ENCODE data around the gene SYNDIG1. TPM values are rescaled to one million over a fixed set of nuclear protein-coding genes. Genes with fewer than 3 reads are reported as not detected.

Gene SYNDIG1
- total and polyA plus RNA-seq, 2 of the 4 experiments (the other 2 are of a cell fraction), result not detected

DNA sequence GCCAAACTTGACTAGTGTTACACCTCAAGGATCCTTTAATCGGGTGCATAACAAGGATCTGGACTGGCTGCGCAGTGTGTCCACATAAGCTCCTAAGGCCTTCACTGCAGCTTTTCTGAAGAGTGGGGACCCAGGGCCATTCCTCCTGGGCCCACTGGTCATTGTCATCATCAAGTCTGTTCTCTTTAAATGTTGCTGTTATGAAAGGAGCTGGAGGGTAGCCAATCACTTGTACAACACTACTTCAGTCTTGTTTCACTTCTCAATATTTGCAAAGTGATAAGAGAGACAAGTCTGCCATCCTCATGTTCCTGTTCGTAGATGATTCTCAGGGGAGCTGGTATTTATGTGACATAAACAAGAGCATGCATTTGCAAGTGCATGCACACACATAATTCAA, 149.8 kb downstream of the SYNDIG1 start:
- intact Hi-C loops (cut with micrococcal nuclease) (no loop called here), in situ Hi-C loops (cut with MboI; ENCODE audit: low sequenced_read_pairs) (no loop called here), dilution Hi-C loops (cut with HindIII; ENCODE audit: low sequenced_read_pairs, unreplicated experiment) (no loop called here)
- CTCF ChIA-PET, result no interaction called here
- H4K20me1 ChIP-seq (ENCODE audit: insufficient read depth, low read length), result no peaks in the 10 kb centered on the region
- H4K91ac ChIP-seq (ENCODE audit: insufficient read depth, low read depth, low read length), result no peak overlapping the region
- TF ChIP-seq POLR2A (IDR thresholded peaks at IDR 0.05; ENCODE audit: low read depth, low read length) (no peak), FOS (IDR thresholded peaks at IDR 0.05; ENCODE audit: low read depth, low read length) (no peak), CEBPB (IDR thresholded peaks at IDR 0.05; ENCODE audit: low read depth, low read length) (no peak), MXI1 (IDR thresholded peaks at IDR 0.05; ENCODE audit: borderline replicate concordance, low read depth, low read length) (no peak), NFE2L2 (IDR thresholded peaks at IDR 0.05; ENCODE audit: low read depth, low read length) (no peak), CHD1 (IDR thresholded peaks at IDR 0.05; ENCODE audit: low read depth, low read length) (no peak), MAFK (IDR thresholded peaks at IDR 0.05; ENCODE audit: low read depth, low read length) (no peak), BHLHE40 (IDR thresholded peaks at IDR 0.05; ENCODE audit: low read depth, low read length) (no peak), MAZ (IDR thresholded peaks at IDR 0.05; ENCODE audit: borderline replicate concordance, low read depth, low read length) (no peak), RFX5 (IDR thresholded peaks at IDR 0.05; ENCODE audit: low read depth, low read length) (no peak), RCOR1 (IDR thresholded peaks at IDR 0.05; ENCODE audit: insufficient replicate concordance, low read length) (no peak), SMC3 (IDR thresholded peaks at IDR 0.05; ENCODE audit: low read depth, low read length) (no peak), RAD21 (IDR thresholded peaks at IDR 0.05; ENCODE audit: low read length) (no peak)
- TF ChIP-seq, protein P1, sequence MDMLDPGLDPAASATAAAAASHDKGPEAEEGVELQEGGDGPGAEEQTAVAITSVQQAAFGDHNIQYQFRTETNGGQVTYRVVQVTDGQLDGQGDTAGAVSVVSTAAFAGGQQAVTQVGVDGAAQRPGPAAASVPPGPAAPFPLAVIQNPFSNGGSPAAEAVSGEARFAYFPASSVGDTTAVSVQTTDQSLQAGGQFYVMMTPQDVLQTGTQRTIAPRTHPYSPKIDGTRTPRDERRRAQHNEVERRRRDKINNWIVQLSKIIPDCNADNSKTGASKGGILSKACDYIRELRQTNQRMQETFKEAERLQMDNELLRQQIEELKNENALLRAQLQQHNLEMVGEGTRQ (IDR thresholded peaks at IDR 0.05; ENCODE audit: low read depth, low read length), result no peak
- TF ChIP-seq, protein P2, sequence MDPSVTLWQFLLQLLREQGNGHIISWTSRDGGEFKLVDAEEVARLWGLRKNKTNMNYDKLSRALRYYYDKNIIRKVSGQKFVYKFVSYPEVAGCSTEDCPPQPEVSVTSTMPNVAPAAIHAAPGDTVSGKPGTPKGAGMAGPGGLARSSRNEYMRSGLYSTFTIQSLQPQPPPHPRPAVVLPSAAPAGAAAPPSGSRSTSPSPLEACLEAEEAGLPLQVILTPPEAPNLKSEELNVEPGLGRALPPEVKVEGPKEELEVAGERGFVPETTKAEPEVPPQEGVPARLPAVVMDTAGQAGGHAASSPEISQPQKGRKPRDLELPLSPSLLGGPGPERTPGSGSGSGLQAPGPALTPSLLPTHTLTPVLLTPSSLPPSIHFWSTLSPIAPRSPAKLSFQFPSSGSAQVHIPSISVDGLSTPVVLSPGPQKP (IDR thresholded peaks at IDR 0.05; ENCODE audit: borderline replicate concordance, low read depth, low read length), result no peak
- TF ChIP-seq, protein P3, sequence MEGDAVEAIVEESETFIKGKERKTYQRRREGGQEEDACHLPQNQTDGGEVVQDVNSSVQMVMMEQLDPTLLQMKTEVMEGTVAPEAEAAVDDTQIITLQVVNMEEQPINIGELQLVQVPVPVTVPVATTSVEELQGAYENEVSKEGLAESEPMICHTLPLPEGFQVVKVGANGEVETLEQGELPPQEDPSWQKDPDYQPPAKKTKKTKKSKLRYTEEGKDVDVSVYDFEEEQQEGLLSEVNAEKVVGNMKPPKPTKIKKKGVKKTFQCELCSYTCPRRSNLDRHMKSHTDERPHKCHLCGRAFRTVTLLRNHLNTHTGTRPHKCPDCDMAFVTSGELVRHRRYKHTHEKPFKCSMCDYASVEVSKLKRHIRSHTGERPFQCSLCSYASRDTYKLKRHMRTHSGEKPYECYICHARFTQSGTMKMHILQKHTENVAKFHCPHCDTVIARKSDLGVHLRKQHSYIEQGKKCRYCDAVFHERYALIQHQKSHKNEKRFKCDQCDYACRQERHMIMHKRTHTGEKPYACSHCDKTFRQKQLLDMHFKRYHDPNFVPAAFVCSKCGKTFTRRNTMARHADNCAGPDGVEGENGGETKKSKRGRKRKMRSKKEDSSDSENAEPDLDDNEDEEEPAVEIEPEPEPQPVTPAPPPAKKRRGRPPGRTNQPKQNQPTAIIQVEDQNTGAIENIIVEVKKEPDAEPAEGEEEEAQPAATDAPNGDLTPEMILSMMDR (conservative IDR thresholded peaks at IDR 0.05; ENCODE audit: low read depth, low read length), result no peak
- no peak overlapping the region for H4K5ac ChIP-seq (ENCODE audit: low read depth, low read length)
- WGBS, 2 experiments (ENCODE audit: extremely low coverage in 2 of 2, insufficient read length in 1 of 2), result no CpG with 5 or more reads among the region's 3 CpGs
- DNase-seq (no peak), ATAC-seq (ENCODE audit: low read depth) (no peak)
- H3K27me3 ChIP-seq (ENCODE audit: control insufficient read depth, insufficient read depth, low read length), result peaks cover 28% of the 10 kb centered on the region
- H2AK9ac ChIP-seq (replicated peaks; ENCODE audit: low read depth, low read length, poor library complexity), result no peak overlapping the region
- no peak overlapping the region for H2BK5ac ChIP-seq (ENCODE audit: low read depth, low read length, poor library complexity, severe bottlenecking)
- H3K27ac ChIP-seq (ENCODE audit: insufficient read depth, low read length), result no peak overlapping the region
- H3K79me1 ChIP-seq (ENCODE audit: low read depth in 1 of 2, low read length in 2 of 2), result no peaks in the 10 kb centered on the region
- H3K56ac ChIP-seq (ENCODE audit: extremely low read depth, insufficient read depth, low read length), result no peak overlapping the region
- H2AK5ac ChIP-seq (ENCODE audit: low read depth, low read length), result no peak overlapping the region
- H2BK20ac ChIP-seq (ENCODE audit: low read depth, low read length), result no peak overlapping the region
- H3K4ac ChIP-seq (ENCODE audit: low read depth, low read length), result no peak overlapping the region
- no peak overlapping the region for H3K14ac ChIP-seq (replicated peaks; ENCODE audit: low read depth, low read length)
- H3K9me1 ChIP-seq (ENCODE audit: insufficient read depth, low read length), result no peaks in the 10 kb centered on the region
- H3K9me3 ChIP-seq (ENCODE audit: control insufficient read depth, insufficient read depth, low read length), result no peaks in the 10 kb centered on the region
- H3K9ac ChIP-seq (ENCODE audit: low read depth, low read length), result no peak overlapping the region
- H2BK15ac ChIP-seq (ENCODE audit: low read depth, low read length), result no peak overlapping the region
- no peak overlapping the region for H3K18ac ChIP-seq (ENCODE audit: low read depth, low read length)
- no peak overlapping the region for H3K23ac ChIP-seq (ENCODE audit: low read depth, low read length)
- H2AFZ ChIP-seq (replicated peaks; ENCODE audit: low read length, poor library complexity), result no peak overlapping the region
- BruUV-seq (replicated peaks), result no TSS peak
- no peaks in the 10 kb centered on the region for H3K36me3 ChIP-seq (ENCODE audit: control insufficient read depth, insufficient read depth, low read length)
- no peak overlapping the region for H3K4me3 ChIP-seq (ENCODE audit: insufficient read depth, low read depth, low read length)
- no peak overlapping the region for H2BK120ac ChIP-seq (ENCODE audit: low read depth, low read length)
- H3K4me2 ChIP-seq (ENCODE audit: low read depth, low read length), result no peak overlapping the region
- no peak overlapping the region for H4K8ac ChIP-seq (ENCODE audit: low read depth in 2 of 2, low read length in 2 of 2)
- no peaks in the 10 kb centered on the region for H3K4me1 ChIP-seq (ENCODE audit: control insufficient read depth, insufficient read depth, low read length)
- POLR2A ChIA-PET (ENCODE audit: unreplicated experiment), result no interaction called here

Measured in IMR-90 (cell line).